OCI-LY7 (cell line): ENCODE measurements around the gene MEI4. TPM values are rescaled to one million over a fixed set of nuclear protein-coding genes. Genes with fewer than 3 reads are reported as not detected.

Experiments
- BruUV-seq: library from RNA; stranded (reverse); fragments of 400-500 nt; replicated peaks from 2 replicates; lab custom pipeline; 2021; lab: Mats Ljungman, UMichigan
- CTCF ChIA-PET: fragments of 300-600 bp; sonication (Branson Sonifier 250); formaldehyde crosslinking; loops from one replicate; lab custom pipeline; 2022; ENCODE audit warnings: antibody characterized with exemption; ENCODE audit not compliant: unreplicated experiment; lab: Charles Lee
- POLR2A ChIA-PET: fragments of 300-600 bp; sonication (Branson Sonifier 250); formaldehyde crosslinking; loops from one replicate; lab custom pipeline; 2022; ENCODE audit warnings: antibody characterized with exemption; lab: Charles Lee
- DNase-seq: peaks from one replicate; pipeline ENCODE4 v3.0.0-alpha.2; 2015; ENCODE audit warnings: low spot score
- H2AFZ ChIP-seq: fragments of 200-600 bp; sonication (generic), shearing (Covaris generic); 2 replicates; pipeline ENCODE4 v1.6.1; 2014; ENCODE audit warnings: mild to moderate bottlenecking, antibody characterized with exemption, low read length, moderate library complexity
- H3K27ac ChIP-seq: fragments of 200-600 bp; sonication (generic); 2 replicates; pipeline ENCODE4 v1.5.1; 2014; ENCODE audit warnings: mixed run types, low read depth, mild to moderate bottlenecking, moderate library complexity, low read length, inconsistent platforms; ENCODE audit not compliant: poor library complexity, severe bottlenecking
- H3K36me3 ChIP-seq: fragments of 200-600 bp; sonication (generic); 2 replicates; pipeline ENCODE4 v1.6.1; 2014; ENCODE audit warnings: mild to moderate bottlenecking, antibody characterized with exemption, low read length, moderate library complexity, mixed read lengths; ENCODE audit not compliant: insufficient read depth
- H3K4me1 ChIP-seq: fragments of 200-600 bp; sonication (generic); 2 replicates; pipeline ENCODE4 v1.5.1; 2014; ENCODE audit warnings: mild to moderate bottlenecking, low read length; ENCODE audit not compliant: insufficient read depth, poor library complexity, severe bottlenecking
- H3K4me2 ChIP-seq: fragments of 200-600 bp; sonication (generic); 2 replicates; pipeline ENCODE4 v1.6.1; 2014; ENCODE audit warnings: mild to moderate bottlenecking, low read length
- H3K4me3 ChIP-seq: fragments of 200-600 bp; sonication (generic); 2 replicates; pipeline ENCODE4 v1.5.1; 2014; ENCODE audit warnings: mild to moderate bottlenecking, low read depth, low read length; ENCODE audit not compliant: poor library complexity, severe bottlenecking
- H3K79me2 ChIP-seq: fragments of 200-600 bp; sonication (generic); 2 replicates; pipeline ENCODE4 v1.6.1; 2016; ENCODE audit warnings: low read depth, mild to moderate bottlenecking, low read length, moderate library complexity, mixed read lengths; ENCODE audit not compliant: insufficient read depth
- H3K9me2 ChIP-seq: fragments of 200-600 bp; sonication (generic); 2 replicates; pipeline ENCODE4 v1.6.1; 2016; ENCODE audit warnings: mild to moderate bottlenecking, low read length, mixed read lengths; ENCODE audit not compliant: insufficient read depth
- H3K9me3 ChIP-seq: fragments of 200-600 bp; sonication (generic); 2 replicates; pipeline ENCODE4 v1.6.1; 2014; ENCODE audit warnings: mild to moderate bottlenecking, mixed run types, low read length, mixed read lengths
- H4K20me1 ChIP-seq: fragments of 200-600 bp; sonication (generic); 2 replicates; pipeline ENCODE4 v1.6.1; 2014; ENCODE audit warnings: mild to moderate bottlenecking, antibody characterized with exemption, low read length, moderate library complexity, mixed read lengths; ENCODE audit not compliant: insufficient read depth
- EZH2phosphoT487 ChIP-seq: fragments of 200-600 bp; sonication (generic); IDR thresholded peaks from 2 replicates; pipeline ENCODE4 v1.6.1; 2018; ENCODE audit warnings: low read depth, borderline replicate concordance, mild to moderate bottlenecking, mixed run types, antibody characterized with exemption, low read length, moderate library complexity, mixed read lengths
- intact Hi-C: fragments of 100-400 bp; cut with micrococcal nuclease; formaldehyde crosslinking; loops from one replicate; pipeline ENCODE4 v1.10.0; 2022; ENCODE audit not compliant: unreplicated experiment
- total RNA-seq, 2 experiments: library from RNA; depleted of rRNA in 1 of 2; stranded (reverse); fragments of >200 nt in 1 of 2; shearing (Covaris generic) in 1 of 2; gene quantifications; 2 replicates each; pipeline ENCODE4 v1.2.3, GENCODE V29; 2014 to 2022
- TF ChIP-seq, protein P1 (sequence below): fragments of 200-600 bp; sonication (generic); conservative IDR thresholded peaks from 2 replicates; pipeline ENCODE4 v1.5.1; 2014; ENCODE audit warnings: mild to moderate bottlenecking, antibody characterized with exemption, low read length, moderate library complexity, mixed read lengths

MEI4 gene
- total RNA-seq, 2 experiments from 2014 or later = not detected

DNA sequence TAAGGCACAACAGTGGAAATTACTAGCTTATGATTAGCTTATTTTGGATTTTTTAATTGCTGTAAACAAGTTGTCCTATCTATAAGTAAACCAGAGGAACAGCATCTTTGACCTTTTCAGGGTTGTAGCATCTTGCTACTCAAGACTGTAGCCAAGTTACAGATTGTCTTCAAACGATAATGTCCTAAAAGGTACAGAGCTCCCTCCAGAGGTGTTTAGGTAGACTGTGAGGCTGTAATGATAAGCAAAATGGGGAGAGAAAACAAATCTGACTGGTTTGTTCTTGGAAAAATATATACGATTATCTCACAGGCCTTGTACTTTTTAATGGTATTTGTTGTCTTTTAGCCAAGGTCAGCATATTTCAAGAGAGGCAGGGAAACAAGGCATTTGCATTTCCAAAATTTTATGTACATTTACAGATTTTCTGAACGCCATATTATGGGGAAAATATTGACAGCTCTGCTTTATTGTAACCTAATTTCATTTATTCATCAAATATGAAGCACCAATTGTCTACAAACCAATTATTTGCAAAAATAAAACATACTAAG, 273.4 kb downstream of the MEI4 start:
- DNase-seq = no peak
- 0 out of 2 replicates have a peak, but pooled peaks cover 6% of the 10 kb centered on the region for H3K9me3 ChIP-seq
- no peak overlapping the region for H3K4me2 ChIP-seq
- intact Hi-C loops = no loop called here
- ChIA-PET CTCF (no interaction called here), POLR2A (interaction anchor here (0.6 kb wide), 1 partner anchor 1060 kb away, joined by 3 read pairs; no protein-coding TSS in a partner anchor)
- no peaks in the 10 kb centered on the region for H4K20me1 ChIP-seq
- no peaks in the 10 kb centered on the region for H3K36me3 ChIP-seq
- no peaks in the 10 kb centered on the region for H3K79me2 ChIP-seq
- H3K4me3 ChIP-seq = no peak overlapping the region
- TF ChIP-seq, protein P1, sequence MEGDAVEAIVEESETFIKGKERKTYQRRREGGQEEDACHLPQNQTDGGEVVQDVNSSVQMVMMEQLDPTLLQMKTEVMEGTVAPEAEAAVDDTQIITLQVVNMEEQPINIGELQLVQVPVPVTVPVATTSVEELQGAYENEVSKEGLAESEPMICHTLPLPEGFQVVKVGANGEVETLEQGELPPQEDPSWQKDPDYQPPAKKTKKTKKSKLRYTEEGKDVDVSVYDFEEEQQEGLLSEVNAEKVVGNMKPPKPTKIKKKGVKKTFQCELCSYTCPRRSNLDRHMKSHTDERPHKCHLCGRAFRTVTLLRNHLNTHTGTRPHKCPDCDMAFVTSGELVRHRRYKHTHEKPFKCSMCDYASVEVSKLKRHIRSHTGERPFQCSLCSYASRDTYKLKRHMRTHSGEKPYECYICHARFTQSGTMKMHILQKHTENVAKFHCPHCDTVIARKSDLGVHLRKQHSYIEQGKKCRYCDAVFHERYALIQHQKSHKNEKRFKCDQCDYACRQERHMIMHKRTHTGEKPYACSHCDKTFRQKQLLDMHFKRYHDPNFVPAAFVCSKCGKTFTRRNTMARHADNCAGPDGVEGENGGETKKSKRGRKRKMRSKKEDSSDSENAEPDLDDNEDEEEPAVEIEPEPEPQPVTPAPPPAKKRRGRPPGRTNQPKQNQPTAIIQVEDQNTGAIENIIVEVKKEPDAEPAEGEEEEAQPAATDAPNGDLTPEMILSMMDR = no peak; the same call in 1 of the 2 replicates
- TF ChIP-seq EZH2phosphoT487 = no peak
- H3K9me2 ChIP-seq = no peaks in the 10 kb centered on the region
- H3K27ac ChIP-seq = no peak overlapping the region
- no peaks in the 10 kb centered on the region for H3K4me1 ChIP-seq
- H2AFZ ChIP-seq = no peak overlapping the region
- no TSS peak for BruUV-seq

DNA sequence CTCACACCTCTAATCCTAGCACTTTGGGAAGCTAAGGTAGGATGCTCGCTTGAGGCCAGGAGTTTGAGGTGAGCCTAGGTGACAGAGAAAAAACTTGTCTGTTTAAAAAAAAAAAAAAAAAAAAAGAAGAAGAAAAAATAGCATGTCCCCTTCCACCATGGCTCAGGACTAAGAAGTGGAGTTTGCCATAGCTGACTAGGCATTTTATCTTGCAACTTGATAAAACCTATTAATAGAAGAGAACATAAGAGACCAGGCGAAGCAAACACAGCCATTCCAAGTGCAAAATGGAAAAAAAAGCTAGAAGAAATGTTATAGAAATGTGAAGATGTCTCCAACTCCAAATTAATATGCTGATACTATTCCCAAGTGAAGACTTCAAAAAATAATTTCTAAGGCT, 277.5 kb downstream of the MEI4 start:
- Histone ChIP-seq H3K79me2 (no peaks in the 10 kb centered on the region), H4K20me1 (no peaks in the 10 kb centered on the region), H3K27ac (no peak overlapping the region), H3K4me2 (no peak overlapping the region), H3K36me3 (no peaks in the 10 kb centered on the region), H3K9me3 (0 out of 2 replicates have a peak, but pooled peaks cover 6% of the 10 kb centered on the region), H2AFZ (no peak overlapping the region), H3K4me3 (no peak overlapping the region), H3K4me1 (no peaks in the 10 kb centered on the region), H3K9me2 (no peaks in the 10 kb centered on the region)
- ChIA-PET CTCF (no interaction called here), POLR2A (no interaction called here)
- intact Hi-C loops = no loop called here
- no peak for DNase-seq
- BruUV-seq = no TSS peak
- no peak for TF ChIP-seq EZH2phosphoT487
- TF ChIP-seq, protein P1 = no peak

DNA sequence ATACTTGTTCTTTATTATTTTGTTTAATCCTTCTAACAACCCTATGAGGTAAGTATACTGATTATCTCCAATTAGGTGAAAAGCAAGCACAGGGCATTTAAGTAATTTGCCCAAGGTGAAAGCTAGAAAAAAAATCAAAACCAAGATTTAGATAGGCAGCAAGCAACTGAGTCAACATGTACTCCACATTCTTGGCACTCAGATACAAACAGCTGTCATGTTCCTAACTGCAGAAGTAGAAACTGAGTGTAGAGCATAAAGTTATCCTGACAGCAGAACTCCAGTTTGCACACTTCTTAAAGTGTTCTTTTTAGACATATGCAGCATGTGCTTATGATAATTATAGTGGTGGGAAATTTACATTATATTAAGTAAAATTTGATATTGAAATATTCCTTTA, 278.1 kb downstream of the MEI4 start:
- POLR2A ChIA-PET = no interaction called here
- H3K9me3 ChIP-seq = 0 out of 2 replicates have a peak, but pooled peaks cover 5% of the 10 kb centered on the region
- H3K4me1 ChIP-seq = no peaks in the 10 kb centered on the region
- H2AFZ ChIP-seq = no peak overlapping the region
- BruUV-seq = no TSS peak
- DNase-seq = no peak
- no peak overlapping the region for H3K4me3 ChIP-seq
- H3K27ac ChIP-seq = no peak overlapping the region
- H3K4me2 ChIP-seq = no peak overlapping the region
- TF ChIP-seq, protein P1 = no peak
- no peak for TF ChIP-seq EZH2phosphoT487
- no peaks in the 10 kb centered on the region for H3K9me2 ChIP-seq
- intact Hi-C loops = no loop called here
- H3K36me3 ChIP-seq = no peaks in the 10 kb centered on the region
- no peaks in the 10 kb centered on the region for H3K79me2 ChIP-seq
- CTCF ChIA-PET = no interaction called here
- H4K20me1 ChIP-seq = no peaks in the 10 kb centered on the region
